ENCODE data around the gene DEFB129.

- TF ChIP-seq MED1 (CRISPR knock-in tag; IDR thresholded peaks at IDR 0.05; ENCODE audit: borderline replicate concordance) = no peak
- TF ChIP-seq EZH2 (IDR thresholded peaks at IDR 0.05; ENCODE audit: borderline replicate concordance, low read depth, low read length) = no peak
- TF ChIP-seq NCOR1 (IDR thresholded peaks at IDR 0.05) = no peak
Observed at GRCh38 chr20:258963-259362, 31.9 kb downstream of the DEFB129 start.

Measured in K562 (cell line).